DND-41 (cell line): ENCODE results near the gene PDZRN4.

Experiments used
- CTCF ChIP-seq: IDR thresholded peaks from 2 replicates; pipeline ENCODE4 v1.5.1; 2012; ENCODE audit warnings: borderline replicate concordance, low read length, moderate library complexity, mild to moderate bottlenecking; ENCODE audit not compliant: poor library complexity, severe bottlenecking; ENCODE audit errors: extremely low read depth
- EZH2 ChIP-seq: IDR thresholded peaks from 3 replicates; pipeline ENCODE4 v1.6.1; 2012; ENCODE audit warnings: borderline replicate concordance, low read depth, mild to moderate bottlenecking, moderate library complexity, low read length, inconsistent platforms; ENCODE audit not compliant: severe bottlenecking

- TF ChIP-seq CTCF (no peak), EZH2 (no peak)
Measured at GRCh38 chr12:41250748-41251147, 62.6 kb downstream of the PDZRN4 start.
